ENCODE results near the gene IL17C. TPM values are rescaled to one million over a fixed set of nuclear protein-coding genes. Genes with fewer than 3 reads are reported as not detected.

The IL17C gene
- total and polyA plus RNA-seq, 4 donors = not detected

DNA sequence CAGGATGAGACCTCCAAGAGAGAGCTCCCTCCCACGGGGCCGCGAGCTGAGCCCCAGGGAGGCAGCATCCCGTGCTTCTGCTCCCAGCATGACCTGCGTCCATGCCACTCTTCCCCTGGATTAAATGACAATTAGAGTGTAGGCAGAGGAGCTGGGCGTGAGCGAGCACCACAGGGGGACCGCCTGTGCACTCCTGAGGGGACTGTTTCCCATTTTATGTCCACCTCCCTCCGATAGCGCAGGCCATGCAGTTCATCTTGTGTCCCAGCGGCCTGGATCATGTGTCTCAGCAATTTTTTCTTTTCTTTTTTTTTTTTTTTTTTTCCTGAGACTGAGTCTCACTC is 5.8 kb upstream of the IL17C start (continued):
- TF ChIP-seq SP1 (IDR thresholded peaks at IDR 0.05) = no peak
- TF ChIP-seq HNF4G (IDR thresholded peaks at IDR 0.05) = no peak
- TF ChIP-seq, protein P1, sequence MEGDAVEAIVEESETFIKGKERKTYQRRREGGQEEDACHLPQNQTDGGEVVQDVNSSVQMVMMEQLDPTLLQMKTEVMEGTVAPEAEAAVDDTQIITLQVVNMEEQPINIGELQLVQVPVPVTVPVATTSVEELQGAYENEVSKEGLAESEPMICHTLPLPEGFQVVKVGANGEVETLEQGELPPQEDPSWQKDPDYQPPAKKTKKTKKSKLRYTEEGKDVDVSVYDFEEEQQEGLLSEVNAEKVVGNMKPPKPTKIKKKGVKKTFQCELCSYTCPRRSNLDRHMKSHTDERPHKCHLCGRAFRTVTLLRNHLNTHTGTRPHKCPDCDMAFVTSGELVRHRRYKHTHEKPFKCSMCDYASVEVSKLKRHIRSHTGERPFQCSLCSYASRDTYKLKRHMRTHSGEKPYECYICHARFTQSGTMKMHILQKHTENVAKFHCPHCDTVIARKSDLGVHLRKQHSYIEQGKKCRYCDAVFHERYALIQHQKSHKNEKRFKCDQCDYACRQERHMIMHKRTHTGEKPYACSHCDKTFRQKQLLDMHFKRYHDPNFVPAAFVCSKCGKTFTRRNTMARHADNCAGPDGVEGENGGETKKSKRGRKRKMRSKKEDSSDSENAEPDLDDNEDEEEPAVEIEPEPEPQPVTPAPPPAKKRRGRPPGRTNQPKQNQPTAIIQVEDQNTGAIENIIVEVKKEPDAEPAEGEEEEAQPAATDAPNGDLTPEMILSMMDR (IDR thresholded peaks at IDR 0.05; ENCODE audit: low read depth, low read length, missing input control) = no peak
- TF ChIP-seq, protein P2, sequence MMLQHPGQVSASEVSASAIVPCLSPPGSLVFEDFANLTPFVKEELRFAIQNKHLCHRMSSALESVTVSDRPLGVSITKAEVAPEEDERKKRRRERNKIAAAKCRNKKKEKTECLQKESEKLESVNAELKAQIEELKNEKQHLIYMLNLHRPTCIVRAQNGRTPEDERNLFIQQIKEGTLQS (IDR thresholded peaks at IDR 0.05) = no peak
- TF ChIP-seq RAD21 (IDR thresholded peaks at IDR 0.05) = no peak
- TF ChIP-seq HNF4A (conservative IDR thresholded peaks at IDR 0.05) = no peak

GRCh38 chr16:88633684-88634140 is 4.7 kb upstream of the IL17C start:
- H3K27ac ChIP-seq (ENCODE audit: low read depth in 1 of 2, low read length in 2 of 2) = no peak overlapping the region
- no peak for DNase-seq (ENCODE audit: low spot score)
- H3K36me3 ChIP-seq (ENCODE audit: control insufficient read depth in 4 of 4, insufficient read depth in 3 of 4, low read depth in 1 of 4, low read length in 3 of 4) = peaks cover 10 to 29% (median 13%) of the 10 kb centered on the region in 4 donors
- no peaks in the 10 kb centered on the region for H3K27me3 ChIP-seq (ENCODE audit: control insufficient read depth in 4 of 4, insufficient read depth in 4 of 4, low read length in 3 of 4)
- H3K9ac ChIP-seq (ENCODE audit: low read depth in 1 of 2, low read length in 2 of 2) = no peak overlapping the region
- H3K4me3 ChIP-seq (ENCODE audit: low read depth in 1 of 3, low read length in 3 of 3) = peak overlapping the region in 1 of 3 donors; percentile 38
- TF ChIP-seq YY1 (IDR thresholded peaks at IDR 0.05) = no peak
- no peaks in the 10 kb centered on the region for H3K9me3 ChIP-seq (ENCODE audit: control insufficient read depth in 4 of 4, low read length in 3 of 4)
- whole genome bisulfite sequencing = 57% methylated on average over 23 of the region's 23 CpGs
- H3K4me1 ChIP-seq (ENCODE audit: control insufficient read depth in 4 of 4, insufficient read depth in 4 of 4, low read length in 3 of 4) = peaks cover 0 to 6% (median 0%) of the 10 kb centered on the region in 4 donors

DNA sequence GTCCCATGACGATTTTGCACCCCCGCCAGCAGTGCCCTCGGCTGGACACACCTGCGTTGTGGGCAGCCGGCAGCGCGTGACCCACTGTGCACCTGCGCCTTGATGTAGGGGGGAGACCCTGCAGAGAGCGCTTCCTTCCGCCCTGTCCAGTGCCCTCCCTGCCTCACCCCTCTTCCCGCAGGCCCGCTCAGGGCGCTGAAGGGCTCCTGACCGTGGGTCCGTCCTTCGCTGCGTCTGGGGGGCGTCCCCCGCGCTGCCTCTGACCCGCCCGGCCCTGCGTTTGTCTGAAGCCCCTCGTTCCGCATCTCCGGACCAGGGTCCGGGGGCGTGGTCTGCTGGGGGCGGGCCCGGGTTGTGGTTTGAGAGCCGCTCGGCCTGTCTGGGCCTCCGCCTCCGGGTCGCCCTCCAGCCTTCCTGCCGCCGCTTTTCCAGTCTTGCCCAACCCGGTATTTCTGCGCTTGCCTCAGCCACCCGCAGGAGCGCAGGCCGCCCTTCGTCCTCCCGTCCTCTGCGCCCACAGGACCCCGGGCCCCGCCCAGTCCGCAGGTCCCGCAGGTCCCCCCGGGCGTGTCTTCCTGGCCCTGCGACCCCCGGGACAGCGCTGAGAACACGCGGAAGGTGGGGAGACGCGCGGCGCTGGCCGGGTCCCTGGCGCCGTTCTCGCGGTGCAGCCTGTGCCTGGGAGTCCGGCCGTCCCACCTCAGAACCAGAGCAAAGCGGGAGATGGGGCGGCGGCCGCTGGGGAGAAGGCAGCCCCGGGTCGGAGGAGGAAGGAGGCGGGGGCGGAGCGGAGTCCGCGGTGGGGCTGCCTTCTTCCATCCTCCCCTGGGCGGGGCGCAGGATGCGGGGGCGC is 4.0 kb upstream of the IL17C start:
- Histone ChIP-seq H3K9me3 (ENCODE audit: control insufficient read depth in 4 of 4, low read length in 3 of 4) (no peaks in the 10 kb centered on the region), H3K9ac (ENCODE audit: low read depth in 1 of 2, low read length in 2 of 2) (no peak overlapping the region), H3K27ac (ENCODE audit: low read depth in 1 of 2, low read length in 2 of 2) (no peak overlapping the region), H3K27me3 (ENCODE audit: control insufficient read depth in 4 of 4, insufficient read depth in 4 of 4, low read length in 3 of 4) (peaks cover 0 to 3% (median under 1%) of the 10 kb centered on the region in 4 donors), H3K4me1 (ENCODE audit: control insufficient read depth in 4 of 4, insufficient read depth in 4 of 4, low read length in 3 of 4) (peaks cover 0 to 4% (median 0%) of the 10 kb centered on the region in 4 donors), H3K36me3 (ENCODE audit: control insufficient read depth in 4 of 4, insufficient read depth in 3 of 4, low read depth in 1 of 4, low read length in 3 of 4) (peaks cover 10 to 28% (median 13%) of the 10 kb centered on the region in 4 donors), H3K4me3 (ENCODE audit: low read depth in 1 of 3, low read length in 3 of 3) (peak overlapping the region in 1 of 3 donors; percentile 38)
- no peak for DNase-seq (ENCODE audit: low spot score)
- WGBS = 36% methylated on average over 82 of the region's 82 CpGs
- TF ChIP-seq GABPA (IDR thresholded peaks at IDR 0.05 in 1 of 2, conservative IDR thresholded peaks at IDR 0.05 in 1 of 2) = no peak
- no peak for TF ChIP-seq RXRA (IDR thresholded peaks at IDR 0.05)
- TF ChIP-seq, protein P3, sequence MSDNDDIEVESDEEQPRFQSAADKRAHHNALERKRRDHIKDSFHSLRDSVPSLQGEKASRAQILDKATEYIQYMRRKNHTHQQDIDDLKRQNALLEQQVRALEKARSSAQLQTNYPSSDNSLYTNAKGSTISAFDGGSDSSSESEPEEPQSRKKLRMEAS (IDR thresholded peaks at IDR 0.05) = no peak
- TF ChIP-seq RAD21 (IDR thresholded peaks at IDR 0.05) = no peak

DNA sequence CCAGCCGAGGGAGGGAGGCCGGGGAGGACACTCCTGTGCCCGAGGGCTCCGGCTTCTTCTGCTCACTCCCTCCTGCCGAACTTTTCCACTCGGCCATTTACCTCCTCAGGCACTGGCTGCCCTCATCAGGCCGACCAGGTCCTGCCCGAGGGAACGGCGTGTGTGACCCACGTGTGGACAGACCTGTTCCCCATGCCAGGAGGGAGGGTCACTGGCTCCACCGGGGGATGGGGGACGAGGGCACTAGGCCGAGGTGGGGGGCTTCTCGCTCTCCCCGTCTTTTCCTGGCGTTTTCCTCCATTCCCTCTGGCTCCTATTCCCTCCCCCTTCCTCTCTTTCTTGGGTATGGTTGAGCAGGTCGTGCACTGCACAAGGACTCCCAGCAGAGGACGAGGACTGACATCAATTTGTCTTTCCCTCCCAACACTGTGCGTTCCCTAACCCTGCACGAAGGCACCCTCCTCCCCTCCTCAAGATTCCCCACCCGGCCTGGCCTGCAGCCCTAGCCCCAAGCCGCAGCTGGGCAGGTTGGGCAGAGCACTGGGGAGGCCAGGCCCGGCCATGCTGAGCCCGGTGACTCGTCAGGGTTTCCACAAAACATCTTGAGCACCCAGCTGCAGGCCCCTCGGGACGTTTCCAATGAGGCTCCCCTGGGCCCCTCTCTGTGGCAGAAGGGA is 3.2 kb upstream of the IL17C start:
- TF ChIP-seq FOXA2 (IDR thresholded peaks at IDR 0.05) (no peak), FOXA1 (IDR thresholded peaks at IDR 0.05) (no peak), EGR1 (IDR thresholded peaks at IDR 0.05; ENCODE audit: low read depth in 2 of 2) (no peak), HNF4G (IDR thresholded peaks at IDR 0.05) (no peak), JUND (IDR thresholded peaks at IDR 0.05) (no peak), TAF1 (conservative IDR thresholded peaks at IDR 0.05) (no peak), HNF4A (conservative IDR thresholded peaks at IDR 0.05) (no peak), RXRA (IDR thresholded peaks at IDR 0.05) (no peak)
- TF ChIP-seq, protein P2 (IDR thresholded peaks at IDR 0.05) = no peak
- TF ChIP-seq, protein P1 (IDR thresholded peaks at IDR 0.05; ENCODE audit: low read depth, low read length, missing input control) = no peak
- H3K27ac ChIP-seq (ENCODE audit: low read depth in 1 of 2, low read length in 2 of 2) = no peak overlapping the region
- no peak for DNase-seq (ENCODE audit: low spot score)
- H3K36me3 ChIP-seq (ENCODE audit: control insufficient read depth in 4 of 4, insufficient read depth in 3 of 4, low read depth in 1 of 4, low read length in 3 of 4) = peaks cover 4 to 20% (median 10%) of the 10 kb centered on the region in 4 donors
- peak overlapping the region in 1 of 3 donors; percentile 38 for H3K4me3 ChIP-seq (ENCODE audit: low read depth in 1 of 3, low read length in 3 of 3)
- H3K9ac ChIP-seq (ENCODE audit: low read depth in 1 of 2, low read length in 2 of 2) = no peak overlapping the region
- peaks cover 0 to 3% (median under 1%) of the 10 kb centered on the region in 4 donors for H3K27me3 ChIP-seq (ENCODE audit: control insufficient read depth in 4 of 4, insufficient read depth in 4 of 4, low read length in 3 of 4)
- WGBS = 65% methylated on average over 28 of the region's 28 CpGs
- no peaks in the 10 kb centered on the region for H3K9me3 ChIP-seq (ENCODE audit: control insufficient read depth in 4 of 4, low read length in 3 of 4)
- peaks cover 0 to 4% (median 0%) of the 10 kb centered on the region in 4 donors for H3K4me1 ChIP-seq (ENCODE audit: control insufficient read depth in 4 of 4, insufficient read depth in 4 of 4, low read length in 3 of 4)
